HG02642 (cell line): Measurements from ENCODE around the gene COL26A1.
"Not testable (repeated sequence)": the region's sequence is repeated elsewhere in the genome, so short reads cannot be mapped to it uniquely, and the experiment has no call there.

Experiments used
- ATAC-seq: cut with Tn5 transposase; IDR thresholded peaks from one replicate; pipeline ENCODE4 v1.9.1; 2021; ENCODE audit warnings: mild to moderate bottlenecking; ENCODE audit not compliant: unreplicated experiment, poor library complexity

COL26A1 gene

DNA sequence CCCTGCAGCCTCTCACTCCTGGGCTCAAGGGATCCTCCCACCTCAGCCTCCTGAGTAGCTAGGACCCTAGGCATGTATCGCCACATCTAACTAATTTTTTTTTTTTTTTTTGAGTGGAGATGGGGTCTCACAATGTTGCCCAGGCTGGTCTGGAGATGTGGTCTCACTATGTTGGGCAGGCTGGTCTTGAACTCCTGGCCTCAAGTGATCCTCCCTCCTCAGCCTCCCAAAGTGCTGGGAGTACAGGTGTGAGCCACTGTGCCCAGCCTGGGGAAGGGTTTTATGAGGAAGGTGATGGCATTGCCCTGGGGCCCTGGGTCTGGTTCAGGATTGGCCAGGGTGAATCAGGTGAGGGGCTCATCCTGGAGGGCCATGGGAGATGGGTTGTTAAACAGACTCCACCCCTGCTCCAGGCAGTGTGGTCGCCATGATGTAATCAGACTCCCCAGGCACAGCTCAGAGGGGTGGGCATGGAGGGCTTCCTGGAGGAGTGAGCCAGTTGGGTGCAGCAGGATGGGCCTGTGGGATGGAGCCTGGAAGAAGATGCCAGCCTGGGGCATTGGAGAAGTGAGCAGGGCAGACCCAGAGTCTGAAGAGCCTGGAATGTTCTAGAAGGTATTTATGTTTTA lies 183.7 kb downstream of the COL26A1 start:
- no peak for ATAC-seq

DNA sequence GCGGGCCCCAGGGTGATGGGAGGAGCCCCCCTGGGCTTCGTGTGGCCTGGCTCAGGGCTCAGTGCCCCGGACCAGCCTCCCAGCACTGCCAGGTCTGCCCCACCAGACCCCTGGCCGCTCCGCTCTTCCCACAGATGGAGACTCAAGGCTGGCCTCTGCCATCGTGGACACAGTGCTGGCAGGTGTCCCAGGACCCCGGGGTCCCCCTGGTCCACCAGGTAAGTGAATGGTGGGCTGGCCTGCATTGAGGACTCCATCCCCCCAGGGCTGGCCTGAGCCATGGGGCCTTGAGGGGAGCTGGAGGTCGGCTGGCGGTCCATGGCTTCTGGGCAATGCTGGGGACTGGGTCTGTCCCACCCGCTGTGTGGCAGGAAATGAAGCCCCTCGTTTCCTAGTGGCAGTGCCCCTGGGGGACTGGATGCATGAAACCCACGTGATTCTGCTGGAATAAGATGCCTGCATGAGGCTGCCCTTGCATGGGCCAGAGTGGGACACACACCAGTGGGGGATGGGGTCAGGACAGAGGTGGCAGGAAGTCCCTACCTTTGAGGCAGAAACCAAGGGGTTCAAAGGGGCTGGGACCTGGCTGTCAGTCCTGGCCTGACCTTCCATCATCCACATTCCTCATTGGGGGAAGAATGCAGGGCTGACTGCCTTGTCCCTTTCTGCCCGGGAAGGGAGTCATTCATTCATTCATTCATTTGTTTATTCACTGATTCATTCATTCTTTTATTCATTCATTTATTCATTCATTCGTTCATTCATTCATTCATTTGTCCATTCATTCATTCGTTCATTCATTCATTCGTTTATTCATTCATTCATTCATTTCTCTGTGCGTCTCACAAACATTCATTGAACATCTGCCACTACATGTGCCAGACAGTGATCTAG lies 184.6 kb downstream of the COL26A1 start:
- ATAC-seq: no peak

DNA sequence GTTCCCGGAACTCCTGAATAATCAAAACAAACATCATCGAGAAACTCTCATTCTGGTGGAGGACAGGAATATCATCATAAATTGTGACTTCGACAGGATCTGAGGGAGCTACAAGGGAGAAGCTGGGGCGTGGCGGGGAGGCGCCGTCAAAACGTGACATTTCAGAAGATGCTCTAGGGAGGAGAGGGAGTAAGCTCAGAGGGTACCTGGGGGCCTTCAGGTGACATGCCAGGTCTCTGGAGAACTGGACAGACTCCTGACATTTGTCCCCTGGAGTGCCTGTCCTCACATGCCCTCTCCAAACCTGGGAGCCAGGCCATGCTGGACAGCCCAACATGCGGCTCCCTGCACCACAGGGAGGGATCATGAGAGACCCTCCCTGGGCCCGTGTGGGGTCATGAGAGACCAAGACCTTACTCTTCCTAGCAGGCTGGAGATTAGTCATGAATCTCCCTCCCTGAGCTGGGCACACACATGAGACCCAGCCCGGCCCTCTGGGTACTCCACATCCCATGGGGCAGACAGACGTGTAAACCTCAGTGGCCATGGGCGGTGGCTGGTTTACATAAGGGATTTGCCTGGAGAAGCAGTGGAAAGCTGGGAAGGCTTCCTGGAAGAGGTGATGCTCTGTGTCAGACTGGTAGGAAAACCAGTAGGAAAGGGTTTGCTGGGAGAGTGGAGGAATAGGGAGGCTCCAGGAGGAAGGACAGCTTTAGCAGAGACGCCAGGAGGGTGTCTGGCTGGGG lies 185.4 kb downstream of the COL26A1 start:
- no peak for ATAC-seq

DNA sequence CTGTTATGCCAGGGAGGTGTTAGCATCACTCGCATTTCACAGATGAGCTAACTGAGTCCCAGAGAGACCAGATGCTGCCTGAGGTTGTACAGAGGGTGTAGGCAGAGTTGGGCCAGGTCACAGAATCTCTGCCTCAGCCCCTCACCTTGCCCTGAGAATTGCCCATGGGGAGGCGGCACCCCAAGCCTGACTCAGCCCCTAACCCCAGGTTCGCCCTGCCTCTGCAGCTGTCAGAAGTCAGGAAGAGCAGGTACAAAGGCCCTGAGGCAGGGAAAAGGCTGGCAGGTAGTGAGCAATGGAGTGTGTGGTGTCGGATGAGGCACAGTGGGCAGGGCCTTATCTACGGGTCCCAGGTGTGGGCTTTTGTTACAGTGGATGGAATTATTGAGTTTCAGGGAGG lies 187.1 kb downstream of the COL26A1 start:
- ATAC-seq: no peak

DNA sequence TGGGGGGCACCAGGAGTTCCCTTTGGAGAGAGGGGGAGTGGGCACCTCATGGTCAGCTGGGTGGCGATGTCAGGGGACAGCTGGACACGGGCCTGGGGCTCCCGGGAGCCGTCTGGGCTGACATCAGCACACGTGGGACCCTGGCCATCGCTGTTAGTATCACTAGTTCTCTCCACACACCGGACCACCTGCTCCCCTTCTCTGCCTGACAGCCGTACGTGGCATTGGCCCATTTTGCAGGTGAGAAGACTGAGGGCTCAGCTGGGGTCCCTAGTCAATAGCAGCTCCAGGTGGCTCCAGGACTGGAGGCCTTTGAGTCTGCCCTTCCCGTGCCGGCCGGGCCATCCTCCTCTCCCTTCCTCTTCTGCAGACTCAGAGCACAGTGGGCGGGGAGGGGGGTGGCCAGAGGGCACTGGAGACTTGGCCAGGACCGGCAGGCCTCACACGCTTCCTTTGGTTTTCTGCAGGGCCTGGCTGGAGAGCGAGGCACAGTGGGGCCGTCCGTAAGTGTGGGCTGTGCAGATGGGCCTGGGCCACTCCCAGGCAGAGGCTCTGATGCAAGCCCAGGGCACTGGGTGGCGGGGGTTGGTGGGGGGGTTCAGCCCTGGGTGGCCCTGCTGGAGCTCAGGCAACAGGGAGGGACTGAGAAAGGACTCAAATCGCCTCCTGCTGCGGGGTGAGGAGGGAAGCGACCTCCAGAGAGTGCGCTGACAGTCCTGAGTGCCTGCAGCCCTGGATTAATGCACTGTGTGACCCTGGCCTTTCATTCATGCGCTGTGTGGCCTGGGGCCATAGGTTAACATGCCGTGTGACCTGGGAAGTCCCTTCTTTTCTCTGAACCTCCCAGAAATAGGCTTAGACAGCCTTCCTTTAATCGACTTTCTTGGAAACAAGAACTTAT lies 188.2 kb downstream of the COL26A1 start:
- no peak for ATAC-seq

DNA sequence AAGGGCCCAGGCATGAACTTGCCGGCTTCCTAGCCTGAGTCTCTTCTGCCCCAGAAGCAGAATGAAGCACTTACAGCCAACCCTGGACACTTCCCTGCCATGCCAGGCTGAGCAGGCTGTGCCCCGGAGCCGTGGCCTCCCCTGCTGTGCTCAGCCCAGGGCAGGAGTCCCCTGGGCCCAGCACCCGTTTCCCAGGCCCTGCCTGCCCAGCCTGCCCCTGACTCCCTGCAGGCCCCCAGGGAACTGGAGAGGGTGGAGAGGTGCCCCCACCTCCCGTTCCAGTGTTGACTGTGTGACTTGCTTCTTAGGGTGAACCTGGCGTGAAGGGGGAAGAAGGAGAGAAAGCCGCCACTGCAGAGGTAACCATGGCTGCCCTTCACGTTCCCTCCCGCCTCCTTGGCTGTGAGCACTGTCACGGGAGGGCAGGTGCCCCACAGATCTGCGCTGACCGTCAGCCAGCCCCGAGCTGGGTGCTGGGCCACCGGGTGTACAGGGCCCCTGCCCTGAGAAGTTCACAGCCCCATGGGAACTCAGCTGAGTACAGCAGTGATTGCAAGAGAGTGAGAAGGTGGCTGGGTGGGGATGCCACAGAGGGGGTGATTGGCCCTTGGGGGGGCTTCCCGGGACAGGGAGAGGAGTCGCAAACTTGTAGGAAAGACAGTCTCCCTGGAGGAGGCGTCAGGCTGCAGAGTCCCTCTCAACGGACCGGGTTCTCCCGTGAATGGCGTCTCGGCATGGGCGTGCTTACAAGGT lies 190.5 kb downstream of the COL26A1 start:
- no peak for ATAC-seq

DNA sequence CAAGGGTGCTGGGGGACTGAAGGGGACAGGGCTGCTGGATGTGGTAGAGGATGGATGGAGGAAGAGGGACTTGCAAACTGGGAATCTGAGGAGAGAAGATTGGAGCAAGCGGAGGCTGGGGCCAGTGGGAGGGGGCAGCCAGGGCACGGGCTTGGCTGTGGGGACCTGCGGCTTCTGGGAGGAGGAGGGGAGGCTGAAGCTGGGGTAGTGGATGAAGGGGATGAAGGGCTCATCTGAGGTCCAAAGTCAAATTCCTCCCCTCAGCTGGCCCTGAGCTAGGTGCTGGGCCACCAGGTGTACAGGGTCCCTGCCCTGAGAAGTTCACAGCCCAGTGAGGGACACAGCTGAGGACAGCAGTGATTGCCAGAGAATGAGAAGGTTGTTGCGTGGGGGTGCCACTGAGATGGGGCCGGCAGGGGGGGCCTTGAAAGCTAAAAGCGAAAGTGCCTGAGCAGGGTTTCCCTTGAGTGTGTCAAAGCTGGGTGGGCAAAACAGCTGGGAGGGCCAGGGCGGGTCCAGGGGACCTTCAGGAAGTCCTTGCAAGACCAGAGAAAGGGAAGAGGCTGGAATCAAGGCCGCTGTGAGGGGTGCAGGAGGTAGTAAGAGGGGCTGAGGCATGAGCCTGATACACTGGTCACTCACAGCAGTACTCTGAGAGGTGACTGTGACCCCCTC lies 191.2 kb downstream of the COL26A1 start:
- ATAC-seq: no peak

DNA sequence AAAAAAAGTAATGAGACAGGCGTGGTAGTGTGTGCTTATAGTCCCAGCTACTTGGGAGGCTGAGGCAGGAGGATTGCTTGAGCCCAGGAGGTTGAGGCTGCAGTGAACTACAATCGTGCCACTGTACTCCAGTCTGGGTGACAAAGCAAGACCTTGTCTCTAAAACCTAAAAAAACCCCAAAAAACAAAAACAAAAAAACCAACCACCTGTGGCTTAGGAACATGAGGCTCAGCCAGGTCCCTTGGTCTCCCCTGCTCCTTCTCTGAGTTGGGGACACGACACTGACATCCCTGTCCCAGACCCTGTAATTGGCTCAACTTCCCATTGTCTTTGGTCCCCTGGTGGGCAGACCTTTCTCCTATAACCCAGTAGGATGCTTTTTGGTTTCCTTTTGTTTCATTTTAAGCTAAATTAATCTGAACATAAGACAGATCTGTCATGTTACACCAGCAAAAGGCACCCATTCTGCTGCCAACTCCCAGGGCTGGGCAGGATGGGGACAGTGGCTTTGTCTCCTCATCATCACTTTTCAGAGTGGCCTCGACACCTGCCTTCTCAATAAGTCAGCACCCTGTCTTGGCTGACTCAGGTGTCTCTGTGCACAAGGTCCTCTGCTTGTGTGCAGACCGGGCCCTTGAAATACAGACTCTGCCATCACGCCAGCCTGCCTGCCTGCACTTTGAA lies 192.1 kb downstream of the COL26A1 start:
- no peak for ATAC-seq

DNA sequence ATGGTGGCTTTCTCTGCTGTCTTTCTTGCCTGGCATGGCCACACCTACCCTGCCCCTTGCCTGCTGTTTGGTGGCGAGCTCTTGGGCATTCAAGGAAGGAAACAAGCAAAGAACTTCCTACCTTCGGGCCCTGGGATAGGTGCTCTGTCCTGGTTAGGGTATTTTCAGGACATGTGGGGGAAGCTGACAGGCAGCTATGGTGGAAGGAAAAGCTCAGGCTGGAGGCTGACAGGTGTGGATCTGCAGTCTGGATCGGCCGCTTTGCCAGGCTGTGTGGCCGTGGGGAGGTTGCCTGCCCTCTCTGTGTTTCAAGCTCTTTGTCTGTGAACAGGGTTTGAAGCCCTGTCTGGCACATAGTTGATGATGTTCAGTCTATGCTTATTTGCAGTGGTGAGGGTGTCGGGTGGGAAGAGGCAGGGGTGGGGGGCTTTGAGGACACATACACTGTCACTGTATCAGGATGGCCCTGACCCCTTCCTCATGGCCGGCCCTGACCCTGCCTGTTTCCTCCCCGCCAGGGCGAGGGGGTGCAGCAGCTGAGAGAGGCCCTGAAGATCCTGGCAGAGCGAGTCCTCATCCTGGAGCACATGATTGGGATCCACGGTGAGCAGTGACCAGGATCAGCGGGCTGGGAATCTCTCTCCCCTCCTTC lies 192.7 kb downstream of the COL26A1 start:
- no peak for ATAC-seq

DNA sequence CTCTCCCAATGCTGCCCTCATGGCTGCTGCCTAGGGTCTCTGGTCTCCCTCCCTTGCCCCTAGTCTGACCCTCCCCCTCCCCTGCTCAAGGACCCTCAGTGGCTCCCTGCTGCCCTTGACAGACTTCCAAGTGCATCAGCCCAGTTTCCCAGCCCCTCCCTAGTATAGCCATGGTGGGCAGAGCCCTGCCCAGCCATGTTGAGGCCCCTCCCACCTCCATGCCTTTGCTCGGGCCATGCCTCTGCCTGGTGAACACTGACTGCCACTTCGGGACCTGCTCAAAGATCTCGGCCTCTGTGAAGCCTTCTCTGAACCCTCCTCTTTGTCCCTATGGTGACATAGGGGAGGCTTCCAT lies 193.2 kb downstream of the COL26A1 start:
- no peak for ATAC-seq

DNA sequence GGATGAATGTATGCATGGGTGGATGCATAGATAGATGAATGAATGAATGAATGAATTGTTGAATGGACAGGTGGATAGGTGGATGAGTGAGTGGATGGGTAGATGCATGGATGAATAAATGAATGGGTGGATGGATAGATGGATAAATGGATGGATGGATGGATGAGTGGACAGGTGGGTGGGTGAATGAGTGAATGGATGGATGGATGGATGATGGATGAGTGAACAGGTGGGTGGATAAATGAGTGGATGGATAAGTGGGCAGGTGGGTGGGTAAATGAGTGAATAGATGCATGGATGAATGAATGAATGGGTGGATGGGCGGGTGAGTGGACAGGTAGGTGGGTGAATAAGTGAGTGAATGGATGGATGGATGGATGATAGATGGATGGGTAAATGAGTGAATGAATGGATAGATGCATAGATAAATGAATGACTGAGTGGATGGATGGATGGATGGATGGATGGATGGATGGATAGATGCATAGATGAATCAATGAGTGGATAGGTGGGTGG lies 193.8 kb downstream of the COL26A1 start:
- ATAC-seq: no peak

DNA sequence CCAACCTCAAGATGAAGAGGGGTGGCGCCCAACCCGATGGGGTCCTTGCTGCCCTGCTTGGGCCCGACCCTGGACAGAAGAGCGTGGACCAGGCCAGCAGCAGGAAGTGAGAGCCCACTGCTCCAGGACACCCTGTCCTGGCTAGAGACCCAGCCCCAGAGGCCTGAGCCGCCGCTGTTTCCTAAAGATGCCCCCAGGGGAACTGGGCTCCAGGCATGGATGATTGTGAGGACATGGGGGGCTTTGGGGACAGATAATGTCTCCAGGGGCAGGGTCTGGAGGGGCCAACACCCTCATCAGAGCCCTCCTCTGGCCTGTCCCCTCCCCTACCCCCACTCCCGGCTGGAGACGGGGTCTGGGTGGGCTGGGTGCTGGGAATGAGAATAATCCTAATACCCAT lies 194.7 kb downstream of the COL26A1 start:
- no peak for ATAC-seq

DNA sequence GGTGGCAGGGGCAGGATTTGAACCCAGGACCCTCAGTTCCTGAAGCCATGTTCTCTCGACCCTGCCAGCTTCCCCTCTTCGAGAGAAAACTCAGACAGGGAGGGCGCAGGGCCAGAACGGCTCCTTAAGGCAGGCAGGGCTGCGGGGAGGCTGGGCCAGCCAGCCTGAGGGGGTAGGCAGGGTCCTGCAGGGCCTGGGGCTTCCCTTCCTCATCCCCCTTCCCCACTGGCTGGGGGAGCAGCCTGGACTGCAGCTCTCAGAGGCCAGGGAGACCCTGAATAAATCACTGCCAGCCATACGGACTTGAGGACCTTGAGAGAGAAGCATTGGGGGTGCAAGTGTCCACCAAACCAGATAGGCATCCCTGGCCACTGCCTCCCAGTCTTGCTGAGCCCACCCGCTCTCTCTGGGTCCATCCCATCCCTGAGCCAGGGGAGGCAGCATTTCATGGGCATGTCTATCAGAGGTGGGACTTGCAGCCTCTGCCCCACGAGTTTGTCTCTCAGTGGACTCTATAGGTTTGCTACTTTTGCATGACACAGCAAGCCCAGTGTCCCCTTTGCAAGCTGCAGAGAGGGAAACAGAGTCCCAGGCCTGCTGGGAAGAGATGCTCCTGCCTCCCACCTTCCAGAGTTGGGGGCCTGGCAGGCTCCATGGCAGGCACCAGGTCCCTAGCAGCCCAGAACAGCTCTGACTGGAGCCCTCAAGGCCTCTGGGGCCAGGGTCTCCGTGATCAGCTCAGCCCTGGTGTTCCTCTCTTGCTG lies 195.5 kb downstream of the COL26A1 start:
- no peak for ATAC-seq

DNA sequence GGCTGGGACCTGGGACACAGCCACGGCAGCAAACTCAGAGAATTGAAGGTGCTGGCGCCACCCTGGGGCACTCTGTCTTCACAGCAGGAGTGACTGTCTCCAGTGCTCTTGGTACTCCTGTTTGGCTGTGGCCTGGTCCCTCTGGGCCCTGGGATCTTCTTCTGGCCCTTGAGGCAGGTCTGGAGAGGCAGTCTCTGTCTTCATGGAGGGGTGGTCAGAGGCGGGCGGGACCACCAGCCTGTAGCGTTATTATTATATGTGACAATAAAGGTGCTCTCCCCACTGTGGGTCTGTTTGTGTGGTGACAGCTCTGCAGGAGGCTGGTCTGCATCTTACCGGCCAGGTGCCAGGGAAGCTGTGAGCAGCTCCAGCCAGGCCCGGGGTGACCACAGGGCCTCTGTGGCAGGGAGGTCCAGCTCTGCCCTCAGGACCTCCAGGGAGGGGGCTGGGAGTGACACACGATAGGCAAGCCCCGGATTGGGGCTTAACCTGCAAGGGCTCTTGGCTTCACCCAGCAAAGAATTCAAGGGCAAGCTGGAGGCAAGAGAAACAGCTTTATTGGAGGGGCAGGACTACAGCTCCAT lies 196.2 kb downstream of the COL26A1 start:
- no peak for ATAC-seq

DNA sequence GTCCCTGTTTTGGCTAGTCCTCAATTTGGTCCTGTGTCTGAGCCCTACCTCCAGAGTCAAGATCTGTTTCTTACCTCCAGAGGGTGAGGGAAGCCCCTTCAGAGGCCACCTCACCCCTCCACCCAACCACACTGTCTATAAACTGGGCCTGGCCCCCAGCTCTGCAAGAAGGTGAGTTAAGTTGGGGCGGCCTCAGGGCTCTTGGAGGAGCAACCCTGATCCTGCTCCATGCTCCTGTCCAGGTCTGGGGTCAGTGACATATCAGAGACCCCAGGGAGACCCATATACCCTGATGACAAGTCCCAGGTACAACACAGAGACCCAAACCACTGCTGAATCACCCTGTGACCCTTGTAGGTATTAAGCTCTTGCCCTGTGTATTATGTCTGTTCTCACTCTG lies 196.9 kb downstream of the COL26A1 start:
- ATAC-seq: no peak

DNA sequence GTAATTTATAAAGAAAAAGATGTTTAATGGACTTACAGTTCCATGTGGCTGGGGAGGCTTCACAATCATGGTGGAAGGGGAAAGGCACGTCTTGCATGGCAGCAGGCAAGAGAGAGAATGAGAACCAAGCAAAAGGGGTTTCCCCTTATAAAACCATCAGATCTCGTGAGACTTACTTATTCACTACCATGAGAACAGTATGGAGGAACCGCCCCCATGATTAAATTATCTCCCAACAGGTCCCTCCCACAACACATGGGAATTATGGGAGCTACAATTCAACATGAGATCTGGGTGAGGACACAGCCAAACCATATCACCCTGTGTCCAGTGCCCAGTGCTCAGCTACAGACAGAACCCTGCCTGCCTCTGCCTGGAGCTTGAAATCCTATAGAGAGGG lies 197.3 kb downstream of the COL26A1 start:
- not testable (repeated sequence) for ATAC-seq

DNA sequence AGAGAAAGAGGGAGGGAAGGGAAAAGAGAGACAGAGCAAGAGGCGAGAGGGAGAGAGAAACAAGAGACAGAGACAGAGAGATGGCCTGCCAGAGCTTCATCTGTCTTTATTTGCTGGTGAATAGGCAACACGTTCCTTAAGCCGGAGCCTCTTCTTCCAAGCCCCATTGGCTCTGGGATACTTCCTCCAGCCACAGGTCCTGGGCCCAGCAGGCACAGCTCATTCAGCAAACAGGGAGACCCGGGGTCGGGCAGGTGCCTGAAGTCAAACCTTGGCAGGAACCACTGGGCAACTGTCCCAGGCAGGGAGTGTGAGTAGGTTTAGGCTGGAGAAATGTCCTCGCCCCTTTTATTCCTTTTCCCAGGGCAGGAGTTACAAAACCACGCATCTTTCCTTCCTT lies 198.2 kb downstream of the COL26A1 start:
- no peak for ATAC-seq
